KBM-7 (cell line): ENCODE data around the gene APH1A.
"Not testable (repeated sequence)": the region's sequence is repeated elsewhere in the genome, so short reads cannot be mapped to it uniquely, and the experiment has no call there.

Experiments
- DNase-seq: peaks from one replicate; pipeline ENCODE4 v3.0.0-alpha.2; 2015
- in situ Hi-C: fragments of 300-500 bp; cut with MboI; formaldehyde crosslinking; loops from 2 replicates; pipeline ENCODE4 v1.14.3; 2020; ENCODE audit warnings: low sequenced_read_pairs, low pct_unique_long_range_greater_than_20kb, mixed read lengths

APH1A gene

DNA sequence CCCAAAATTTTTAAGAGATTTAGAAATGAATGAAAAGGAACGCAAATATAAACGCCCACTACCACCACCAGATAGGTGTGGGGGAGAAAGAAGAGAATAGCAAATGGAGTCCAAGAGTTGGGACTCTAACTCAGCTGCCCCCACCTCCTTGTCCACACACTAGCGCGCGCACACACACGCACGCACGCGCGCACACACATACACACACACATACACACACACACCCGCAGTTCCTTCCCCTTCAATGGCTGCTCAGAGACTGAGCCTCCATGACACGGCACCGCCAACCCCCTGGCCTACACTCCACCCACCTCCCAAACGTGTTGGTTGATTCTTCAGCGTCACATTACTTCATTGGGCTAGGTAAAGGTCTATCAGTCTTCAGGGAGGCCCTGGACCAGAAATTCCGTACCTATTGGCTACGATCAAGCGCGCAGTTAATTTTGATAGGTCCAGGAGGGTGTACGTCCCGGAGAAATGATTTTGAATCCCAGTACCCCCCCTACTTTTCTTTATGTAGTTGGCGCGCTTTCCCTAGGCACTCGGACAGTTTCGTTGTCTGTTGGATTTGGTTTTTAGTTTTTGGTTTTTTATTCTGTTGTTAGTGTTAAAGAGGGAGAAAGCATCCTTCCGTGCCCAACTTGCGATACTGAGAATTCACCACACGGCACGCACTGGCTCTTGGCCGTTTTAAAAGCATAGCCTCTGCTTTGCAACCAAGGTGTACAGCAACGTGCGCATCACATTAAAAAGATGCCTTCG lies 32.8 kb downstream of the APH1A start, which contains the start of gene ANP32E:
Gene ANP32E (minus strand): TSS at position 261 of the 762 bp plus-strand sequence. CDS start 326 bp downstream, outside the sequence.
- in situ Hi-C loops = no loop called here
- DNase-seq = peak; percentile 100

DNA sequence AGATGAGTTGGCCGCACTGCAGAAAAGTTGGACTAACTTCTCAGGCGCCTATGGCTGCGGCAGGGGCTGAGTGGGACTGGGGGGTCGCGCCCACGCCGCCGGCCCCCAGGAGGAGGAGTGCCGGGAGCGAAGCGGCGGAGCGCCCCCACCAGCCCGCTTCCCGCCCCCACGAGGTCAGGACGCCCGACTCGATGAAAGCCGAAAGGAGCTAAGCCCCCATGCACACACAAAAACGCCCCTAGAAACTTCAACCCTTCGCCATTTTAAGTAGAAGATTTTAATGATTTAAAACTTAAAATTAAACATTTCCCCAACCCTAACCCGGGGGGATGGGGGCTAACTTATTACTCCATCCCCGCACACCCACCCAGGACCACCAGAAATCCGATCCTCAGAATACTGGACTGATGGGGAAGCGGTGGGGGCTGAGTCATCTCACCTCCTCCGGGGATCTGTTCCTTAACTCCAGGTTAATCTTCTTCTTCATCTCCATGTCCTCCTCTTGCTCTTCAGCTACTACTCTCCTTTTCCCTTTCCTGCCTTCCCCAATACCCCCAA lies 33.4 kb downstream of the APH1A start:
- DNase-seq = peak; percentile 33
- in situ Hi-C loops = no loop called here

DNA sequence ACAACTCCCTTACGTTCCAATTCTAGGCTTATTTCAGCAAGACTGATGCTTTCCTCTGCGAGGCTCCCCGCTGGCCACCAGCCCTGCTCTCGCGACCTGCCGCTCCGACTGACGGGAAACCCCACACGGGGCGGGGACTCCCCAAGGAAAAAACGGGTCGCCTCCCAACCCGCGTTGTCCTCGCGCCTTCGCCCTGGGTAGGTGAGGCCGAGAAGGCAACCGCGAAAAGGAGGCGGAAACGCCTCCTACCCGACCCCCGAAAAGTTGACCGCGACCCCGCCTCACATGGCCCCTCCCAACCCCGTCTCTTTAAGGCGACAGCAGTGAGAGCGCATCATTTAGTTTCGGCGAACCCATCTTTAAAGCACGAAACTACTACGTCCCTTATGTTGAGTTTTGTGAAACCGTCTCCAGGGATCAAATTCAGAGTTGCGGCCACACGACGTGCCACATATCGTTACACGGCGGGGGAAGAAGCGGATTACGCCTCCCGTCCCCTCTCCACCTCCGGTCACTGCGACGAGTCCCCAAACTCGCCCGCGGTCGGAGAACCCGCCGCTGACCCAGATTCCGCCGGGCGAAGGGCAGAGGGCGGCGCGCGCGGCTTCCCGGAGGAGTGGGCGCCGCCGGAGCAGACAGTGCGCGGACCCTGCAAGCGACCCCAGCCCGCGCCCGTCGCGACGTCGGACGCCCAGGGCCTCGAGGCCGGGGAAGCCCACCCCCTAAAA lies 34.1 kb downstream of the APH1A start:
- peak; percentile 84 for DNase-seq
- in situ Hi-C loops = no loop called here

DNA sequence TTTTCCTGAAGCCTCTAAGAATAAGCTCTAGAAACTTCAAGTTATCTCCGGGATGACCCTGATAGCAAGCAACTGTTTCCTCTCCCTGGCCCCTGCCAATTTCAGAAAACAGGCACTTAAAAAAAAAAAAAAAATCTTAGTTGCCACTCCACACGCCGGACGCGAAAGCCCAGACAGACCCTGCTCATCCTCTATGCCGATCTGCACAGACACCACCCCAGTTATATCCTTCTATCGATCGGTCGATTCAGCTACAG lies 34.6 kb downstream of the APH1A start:
- DNase-seq = no peak
- in situ Hi-C loops = no loop called here

DNA sequence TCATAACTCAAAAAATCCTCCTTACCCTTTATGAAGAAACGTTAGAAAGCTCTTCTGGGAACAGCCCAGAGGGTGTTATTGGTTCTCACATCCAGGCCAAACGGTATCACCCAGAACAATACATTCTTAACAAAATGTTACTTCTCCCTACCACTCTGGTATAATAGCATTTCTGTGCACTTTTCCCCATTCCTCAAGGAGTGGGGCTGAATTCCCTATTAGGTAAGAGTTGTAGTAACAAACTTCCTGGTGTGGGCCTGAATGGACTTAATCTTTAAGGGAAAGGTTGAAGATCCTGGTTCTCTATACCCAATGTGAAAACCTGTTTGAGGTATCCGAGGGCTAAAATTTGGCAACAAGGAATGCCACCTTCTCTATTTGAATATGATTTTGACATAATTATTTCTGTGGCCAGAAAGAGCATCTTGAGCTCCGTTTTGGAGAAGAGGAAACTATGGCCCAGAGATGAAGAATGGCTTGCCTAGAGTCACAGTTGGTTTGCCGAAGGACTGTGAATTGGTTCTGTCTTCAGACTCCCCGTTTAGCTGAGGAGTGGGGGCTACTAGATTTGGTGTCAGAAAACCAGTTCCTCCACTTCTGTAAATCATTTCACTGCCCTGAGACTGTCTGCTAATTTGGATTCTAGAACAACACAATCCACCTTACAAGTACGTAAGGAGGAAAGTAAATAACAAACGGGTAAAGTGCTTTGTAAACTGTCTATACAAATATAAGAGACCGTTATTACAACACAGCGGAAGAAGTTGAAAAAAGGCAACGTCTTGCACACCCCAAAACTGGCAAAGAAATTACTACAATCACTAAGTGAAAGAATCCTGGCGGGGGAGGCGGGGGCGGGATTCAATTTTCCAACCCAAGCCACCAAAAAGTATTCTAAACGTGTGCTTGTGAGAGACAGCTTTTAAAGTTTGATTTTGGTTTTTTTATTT lies 35.2 kb downstream of the APH1A start:
- DNase-seq = peak; percentile 41
- in situ Hi-C loops = no loop called here

DNA sequence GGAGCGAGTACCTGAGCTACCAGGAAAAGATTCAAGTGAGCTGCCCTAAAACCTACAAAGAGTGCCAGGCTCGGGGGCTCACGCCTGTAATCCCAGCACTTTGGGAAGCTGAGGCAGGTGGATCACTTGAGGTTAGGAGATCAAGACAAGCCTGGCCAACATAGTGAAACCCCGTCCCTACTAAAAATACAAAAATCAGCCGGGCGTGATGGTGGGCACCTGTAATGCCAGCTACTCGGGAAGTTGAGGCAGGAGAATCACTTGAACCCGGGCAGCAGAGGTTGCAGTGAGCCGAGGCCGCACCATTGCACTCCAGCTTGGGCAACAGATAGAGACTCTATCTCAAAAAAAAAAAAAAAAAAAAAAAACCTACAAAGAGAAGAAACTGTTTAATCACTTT lies 35.9 kb downstream of the APH1A start:
- DNase-seq, in situ Hi-C loops: not testable (repeated sequence)

DNA sequence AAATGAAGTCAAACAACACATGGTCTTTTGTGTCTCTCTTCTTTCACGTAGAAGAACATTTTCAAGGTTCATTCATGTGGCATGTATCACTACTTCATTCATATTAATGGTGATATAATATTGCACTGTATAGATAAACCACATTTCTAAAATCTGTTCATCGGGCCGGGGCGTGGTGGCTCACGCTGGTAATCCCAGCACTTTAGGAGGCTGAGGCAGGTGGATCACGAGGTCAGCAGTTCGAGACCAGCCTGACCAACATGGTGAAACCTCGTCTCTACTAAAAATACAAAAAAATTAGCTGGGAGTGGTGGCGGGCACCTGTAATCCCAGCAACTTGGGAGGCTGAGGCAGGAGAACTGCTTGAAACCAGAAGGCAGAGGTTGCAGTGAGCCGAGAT lies 40.6 kb downstream of the APH1A start:
- in situ Hi-C loops, DNase-seq: not testable (repeated sequence)

DNA sequence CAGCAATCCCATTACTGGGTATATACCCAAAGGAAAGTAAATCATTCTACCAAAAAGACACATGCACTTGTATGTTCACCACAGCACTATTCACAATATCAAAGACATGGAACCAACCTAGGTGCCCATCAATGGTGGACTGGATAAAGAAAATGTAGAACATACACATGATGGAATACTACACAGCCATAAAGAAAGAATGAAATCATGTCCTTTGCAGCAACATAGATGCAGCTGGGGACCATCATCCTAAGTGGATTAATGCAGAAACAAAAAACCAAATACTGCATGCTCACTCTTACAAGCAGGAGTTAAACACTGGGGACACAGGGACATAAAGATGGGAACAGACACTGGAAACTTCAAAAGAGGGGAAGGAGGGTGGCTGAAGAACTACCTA lies 41.6 kb downstream of the APH1A start:
- DNase-seq = no peak
- in situ Hi-C loops = no loop called here

DNA sequence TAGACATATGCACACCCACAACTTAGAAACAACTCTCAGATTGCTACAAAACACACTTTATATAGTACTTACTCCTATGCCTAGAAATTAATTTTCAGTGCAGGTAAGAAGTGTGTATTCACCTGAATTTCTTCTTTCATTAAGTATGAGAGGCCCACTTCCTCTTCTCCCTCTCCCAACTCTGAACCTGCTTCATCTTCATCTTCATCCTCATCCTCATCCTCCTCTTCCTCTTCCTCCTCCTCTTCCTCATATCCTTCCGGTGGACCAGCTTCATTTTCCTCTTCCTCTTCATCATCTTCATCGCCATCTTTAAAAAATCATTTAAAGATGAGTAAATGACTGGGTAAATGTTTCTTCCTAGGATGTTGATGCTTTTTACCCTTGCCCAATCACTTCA lies 42.3 kb downstream of the APH1A start:
- in situ Hi-C loops = no loop called here
- no peak for DNase-seq

DNA sequence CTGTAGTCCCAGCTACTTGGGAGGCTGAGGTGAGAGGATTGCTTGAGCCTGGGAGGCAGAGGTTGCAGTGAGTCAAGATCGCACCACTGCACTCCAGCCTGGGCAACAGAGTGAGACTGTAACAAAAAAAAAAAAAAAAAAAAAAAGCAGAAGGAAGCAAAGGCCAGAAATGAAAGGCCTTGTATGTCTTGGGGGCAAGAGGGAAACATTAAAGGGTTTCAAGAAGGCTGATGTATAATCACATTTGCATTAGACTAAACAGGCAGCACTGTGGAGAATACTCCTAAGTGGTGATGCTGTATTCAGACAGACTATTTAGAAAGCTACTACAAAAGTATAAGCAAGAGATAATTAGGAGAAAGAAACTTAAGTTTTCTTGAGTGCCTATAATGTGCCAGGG lies 43.3 kb downstream of the APH1A start:
- in situ Hi-C loops = no loop called here
- peak; percentile 16 for DNase-seq

DNA sequence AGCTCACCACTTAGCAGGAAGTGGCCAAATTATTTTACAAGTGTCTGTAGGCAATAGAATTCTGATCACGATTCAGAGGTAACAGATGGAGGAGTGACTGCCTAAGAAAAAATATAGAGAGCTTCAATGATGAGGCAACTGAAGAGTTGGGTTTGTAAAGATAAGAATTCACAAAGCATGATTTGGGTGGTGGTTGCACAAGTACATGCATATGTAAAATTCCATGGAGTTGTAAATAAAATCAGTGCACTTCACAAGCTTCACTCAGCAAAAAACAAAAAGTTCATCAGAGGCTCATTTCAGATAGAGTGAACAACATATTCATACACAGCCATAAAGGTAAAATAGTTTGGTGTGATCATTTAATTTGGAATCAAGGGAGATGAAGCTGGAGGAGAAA lies 43.8 kb downstream of the APH1A start:
- in situ Hi-C loops = no loop called here
- no peak for DNase-seq

DNA sequence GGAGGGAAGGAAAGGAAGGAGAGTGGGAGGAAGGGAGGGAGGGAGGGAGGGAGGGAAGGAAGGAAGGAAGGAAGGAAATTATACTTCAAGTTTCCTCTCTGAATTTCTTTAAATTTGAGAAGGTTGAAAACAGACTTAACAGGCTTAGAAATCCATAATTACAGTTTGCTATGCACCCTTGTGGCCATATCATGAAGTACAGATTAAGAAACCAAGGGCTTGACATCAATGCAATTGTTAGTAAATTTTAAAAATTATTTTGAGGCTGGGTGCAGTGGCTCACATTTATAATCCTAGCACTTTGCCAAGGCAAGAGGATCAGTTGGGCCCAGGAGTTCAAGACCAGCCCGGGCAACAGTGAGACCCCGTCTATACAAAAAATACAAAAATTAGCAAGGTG lies 47.3 kb downstream of the APH1A start:
- in situ Hi-C loops = no loop called here
- peak; percentile 18 for DNase-seq

DNA sequence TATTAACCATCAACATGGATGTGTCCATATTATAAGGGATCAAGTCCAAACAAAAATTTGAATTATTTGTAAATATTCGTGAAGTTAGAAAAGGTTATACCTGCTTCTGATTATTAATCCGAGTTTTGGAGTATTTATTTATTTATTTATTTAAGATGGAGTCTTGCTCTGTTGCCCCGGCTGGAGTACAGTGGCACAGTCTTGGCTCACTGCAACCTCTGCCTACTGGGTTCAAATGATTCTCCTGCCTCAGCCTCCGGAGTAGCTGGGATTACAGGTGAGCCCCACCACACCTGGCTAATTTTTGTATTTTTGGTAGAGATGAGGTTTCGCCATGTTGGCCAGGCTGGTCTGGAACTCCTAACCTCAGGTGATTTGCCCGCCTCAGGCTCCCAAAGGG lies 53.0 kb downstream of the APH1A start:
- in situ Hi-C loops, DNase-seq: not testable (repeated sequence)
